Measurements from ENCODE around the gene LURAP1L. TPM values are rescaled to one million over a fixed set of nuclear protein-coding genes. Genes with fewer than 3 reads are reported as not detected.

LURAP1L gene
- total RNA-seq, 2 donors from 2014 or later = 19.3 to 42.5 TPM

GRCh38 chr9:12846035-12846434 is 71.2 kb downstream of the LURAP1L start:
- Histone ChIP-seq H3K27ac (no peak overlapping the region), H3K4me3 (no peak overlapping the region), H3K9me3 (no peaks in the 10 kb centered on the region), H3K27me3 (no peaks in the 10 kb centered on the region), H3K4me1 (no peaks in the 10 kb centered on the region), H3K36me3 (no peaks in the 10 kb centered on the region), H3K9ac (ENCODE audit: low read depth in 2 of 2, low read length in 2 of 2) (no peak overlapping the region)
- DNase-seq = no peak
- no peak for TF ChIP-seq CTCF (IDR thresholded peaks at IDR 0.05)
- intact Hi-C loops (cut with DNase I) = no loop called here

- Histone ChIP-seq H3K9me3 (no peaks in the 10 kb centered on the region), H3K27me3 (no peaks in the 10 kb centered on the region), H3K36me3 (no peaks in the 10 kb centered on the region), H3K9ac (ENCODE audit: low read depth in 2 of 2, low read length in 2 of 2) (no peak overlapping the region), H3K4me3 (no peak overlapping the region), H3K4me1 (no peaks in the 10 kb centered on the region), H3K27ac (no peak overlapping the region)
- intact Hi-C loops (cut with DNase I) = no loop called here
- TF ChIP-seq CTCF (IDR thresholded peaks at IDR 0.05) = no peak
- DNase-seq = no peak
Measured at GRCh38 chr9:12847561-12847960, 72.7 kb downstream of the LURAP1L start.

DNA sequence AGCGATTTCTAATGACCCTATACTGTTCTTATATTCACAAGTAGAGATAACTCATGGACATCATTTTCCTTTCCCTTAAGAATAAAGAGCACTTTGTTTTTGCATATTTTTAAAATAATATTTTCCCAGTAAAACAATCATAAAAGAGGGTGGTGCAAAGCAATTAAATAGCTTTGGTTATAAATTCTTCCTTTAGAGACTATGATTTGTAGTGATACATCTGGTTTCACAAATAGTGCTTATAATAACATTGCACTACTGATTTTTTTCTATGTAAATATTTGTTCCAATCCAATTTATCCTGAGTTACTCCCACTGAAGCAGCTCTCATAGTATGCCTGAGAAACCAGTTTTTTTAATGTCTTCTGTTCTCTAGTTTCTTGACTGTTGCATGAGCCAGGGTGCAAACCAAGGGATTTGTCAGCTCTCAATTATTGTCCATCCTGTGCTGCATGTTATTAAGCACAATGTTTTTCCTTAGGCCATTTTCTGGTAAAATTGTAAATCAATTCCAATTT is 74.7 kb downstream of the LURAP1L start:
- no peak overlapping the region for H3K9ac ChIP-seq (ENCODE audit: low read depth in 2 of 2, low read length in 2 of 2)
- no peaks in the 10 kb centered on the region for H3K9me3 ChIP-seq
- H3K4me3 ChIP-seq = no peak overlapping the region
- H3K27ac ChIP-seq = no peak overlapping the region
- no peaks in the 10 kb centered on the region for H3K36me3 ChIP-seq
- H3K4me1 ChIP-seq = no peaks in the 10 kb centered on the region
- DNase-seq = no peak
- no peaks in the 10 kb centered on the region for H3K27me3 ChIP-seq
- TF ChIP-seq CTCF (IDR thresholded peaks at IDR 0.05) = no peak
- intact Hi-C loops (cut with DNase I) = no loop called here

- no peaks in the 10 kb centered on the region for H3K9me3 ChIP-seq
- intact Hi-C loops (cut with DNase I) = no loop called here
- H3K27me3 ChIP-seq = no peaks in the 10 kb centered on the region
- no peak for DNase-seq
- TF ChIP-seq CTCF (IDR thresholded peaks at IDR 0.05) = no peak
- H3K4me1 ChIP-seq = no peaks in the 10 kb centered on the region
- H3K4me3 ChIP-seq = no peak overlapping the region
- H3K36me3 ChIP-seq = no peaks in the 10 kb centered on the region
- H3K27ac ChIP-seq = no peak overlapping the region
- H3K9ac ChIP-seq (ENCODE audit: low read depth in 2 of 2, low read length in 2 of 2) = no peak overlapping the region
Measured at GRCh38 chr9:12851341-12852090, 76.7 kb downstream of the LURAP1L start.

DNA sequence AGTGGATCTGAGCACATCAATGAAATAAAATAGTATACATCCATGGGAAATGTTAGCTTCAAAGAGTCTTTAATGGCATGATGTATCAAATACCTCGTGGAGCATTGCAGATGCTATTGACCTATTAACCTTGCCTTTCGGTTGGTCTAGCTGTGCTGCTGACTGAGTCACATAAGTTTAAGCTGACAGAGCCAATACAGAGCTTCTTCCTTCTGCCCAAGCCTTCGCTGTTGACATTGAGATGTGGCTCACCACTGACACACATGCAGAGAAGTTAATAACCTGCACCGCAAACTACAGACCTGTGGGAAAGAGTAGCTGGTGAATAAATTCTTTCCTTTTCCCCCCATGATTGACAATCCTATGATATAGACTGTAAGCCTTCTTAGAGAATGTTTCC is 78.2 kb downstream of the LURAP1L start:
- TF ChIP-seq CTCF (IDR thresholded peaks at IDR 0.05) = no peak

More for the DNA sequence above, 78.2 kb downstream of the LURAP1L start:
- H3K36me3 ChIP-seq = no peaks in the 10 kb centered on the region
- DNase-seq = no peak
- no peak overlapping the region for H3K9ac ChIP-seq (ENCODE audit: low read depth in 2 of 2, low read length in 2 of 2)
- H3K27me3 ChIP-seq = no peaks in the 10 kb centered on the region
- no peak overlapping the region for H3K27ac ChIP-seq
- intact Hi-C loops (cut with DNase I) = no loop called here
- no peak overlapping the region for H3K4me3 ChIP-seq
- no peaks in the 10 kb centered on the region for H3K9me3 ChIP-seq
- H3K4me1 ChIP-seq = no peaks in the 10 kb centered on the region

Measured in colonic mucosa (tissue), 4 donors.